Smooth muscle cell of the umbilical artery (primary cell): ENCODE results near the gene RUNDC1. TPM values are rescaled to one million over a fixed set of nuclear protein-coding genes. Genes with fewer than 3 reads are reported as not detected.

Experiments used
- total RNA-seq: library from RNA; depleted of rRNA; stranded (reverse); fragments of >200 nt; gene quantifications from 2 replicates; pipeline ENCODE4 v1.2.3, GENCODE V29; 2014

Gene RUNDC1
- 10.4 and 13.3 TPM in 2 replicates for total RNA-seq

GRCh38 chr17:42980274-42980765 lies at the start of gene RUNDC1:
TSS of gene RUNDC1 (plus strand) at chr17:42980565. CDS start at chr17:42980577, 12 bp downstream.

GRCh38 chr17:42964161-42964932 lies 16.0 kb upstream of the RUNDC1 start, which contains the start of gene AARSD1:
TSS of gene AARSD1 (minus strand) at chr17:42964454. CDS start at chr17:42964440, 14 bp downstream.

DNA sequence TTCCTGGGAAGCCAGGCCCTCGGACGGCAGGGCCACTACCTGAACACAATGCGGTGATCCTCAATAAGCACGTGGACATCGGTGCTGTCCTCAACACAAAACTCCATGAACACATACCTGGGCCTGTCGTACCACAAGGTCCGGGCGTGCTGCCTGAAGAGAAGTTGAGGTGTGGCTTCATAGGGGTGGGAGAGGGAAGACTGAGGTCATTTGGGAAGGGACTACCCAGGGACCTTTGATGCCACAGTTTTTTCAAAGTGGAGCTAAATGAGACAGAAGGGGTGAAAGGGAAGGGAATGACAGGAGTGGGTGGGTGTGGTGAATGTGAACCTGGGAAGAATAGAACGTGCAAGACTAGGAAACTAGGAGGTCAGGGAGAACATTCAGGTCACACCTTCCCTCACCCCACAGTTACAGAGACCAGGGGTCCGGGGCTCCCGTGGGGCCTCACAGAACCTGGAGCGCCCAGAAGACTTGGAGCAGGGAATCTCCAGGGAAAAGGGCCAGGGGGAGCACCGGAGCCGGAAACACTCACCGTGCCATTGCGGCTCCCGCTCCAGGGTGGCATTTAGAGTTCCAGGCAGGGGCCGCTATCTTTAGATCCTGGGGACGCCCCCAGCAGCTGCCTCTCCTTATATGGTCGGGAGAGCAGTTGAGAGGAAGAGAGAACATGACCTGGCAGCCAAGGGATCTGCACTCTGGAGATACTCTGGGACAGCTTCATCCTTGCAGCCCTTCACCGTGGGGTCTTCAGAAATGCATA lies 673 bp upstream of the RUNDC1 start, which contains the start of gene PTGES3L:
Gene PTGES3L (minus strand): TSS at position 570 of the 763 bp plus-strand sequence. CDS start 27 bp downstream, at position 543.

GRCh38 chr17:42997984-42998938 lies 17.9 kb downstream of the RUNDC1 start, which contains the start of gene RPL27:
TSS of gene RPL27 (plus strand) at chr17:42998419. CDS start at chr17:42998751, 332 bp downstream.

DNA sequence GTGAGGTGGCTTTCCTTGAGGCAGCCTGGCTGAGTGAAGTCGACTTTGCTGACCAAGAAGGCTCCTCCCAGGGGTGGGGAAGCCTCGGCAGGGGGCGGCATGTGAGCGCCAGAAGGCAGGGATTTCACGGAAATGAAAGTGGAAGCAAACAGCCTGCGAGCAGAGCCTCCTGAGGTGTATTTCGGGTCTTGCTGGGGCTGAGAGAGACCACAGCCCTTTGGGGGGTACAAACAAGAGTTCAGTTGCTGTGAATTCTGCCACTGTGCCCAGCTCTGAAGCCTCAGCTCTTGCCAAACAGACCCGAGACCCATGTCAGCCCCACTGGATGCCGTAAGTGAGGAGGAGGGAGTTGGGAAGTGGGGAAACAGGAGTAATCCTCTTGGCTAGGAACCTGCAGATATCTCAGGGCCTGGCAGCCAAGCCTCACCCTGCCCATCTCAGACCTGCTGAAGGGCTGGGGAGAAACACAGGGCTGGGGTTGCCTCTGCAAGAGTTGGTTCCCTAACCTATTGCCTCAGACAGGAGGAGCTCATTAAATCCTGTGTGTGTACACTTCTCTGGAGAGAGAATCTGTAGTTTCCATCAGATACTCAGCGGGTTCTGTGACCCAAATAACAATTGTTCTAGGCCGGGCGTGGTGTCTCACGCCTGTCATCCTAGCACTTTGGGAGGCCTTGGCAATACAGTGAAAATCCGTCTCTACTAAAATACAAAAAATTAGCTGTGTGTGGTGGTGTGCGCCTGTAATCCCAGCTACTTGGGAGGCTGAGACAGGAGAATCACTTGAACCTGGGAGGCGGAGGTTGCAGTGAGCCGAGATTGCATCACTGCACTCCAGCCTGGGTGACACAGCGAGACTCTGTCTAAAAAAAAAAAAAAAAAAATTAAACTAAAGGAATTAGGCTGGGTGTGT lies 26.5 kb downstream of the RUNDC1 start, which contains the start of gene IFI35:
Gene IFI35 (plus strand): TSS at position 146 of the 913 bp plus-strand sequence. CDS start 164 bp downstream, at position 310.

GRCh38 chr17:43021741-43022512 lies 41.6 kb downstream of the RUNDC1 start, which contains the start of gene VAT1:
TSS of gene VAT1 (minus strand) at chr17:43022385. CDS start at chr17:43022322, 63 bp downstream.

GRCh38 chr17:43024407-43025289 lies 44.3 kb downstream of the RUNDC1 start, which contains the start of gene RND2:
TSS of gene RND2 (plus strand) at chr17:43025231. CDS start at chr17:43025348, 117 bp downstream.

Other genes with a start within 250 kb of the RUNDC1 start
- 12.5 and 15.1 TPM in 2 replicates for gene EZH1, start 235.5 kb upstream of the RUNDC1 start, total RNA-seq
- not detected in 2 replicates for gene RAMP2, start 219.3 kb upstream of the RUNDC1 start, total RNA-seq
- 46.7 and 67.1 TPM in 2 replicates for gene VPS25, start 207.1 kb upstream of the RUNDC1 start, total RNA-seq
- 1.5 and 5.3 TPM in 2 replicates for gene WNK4, start 200.0 kb upstream of the RUNDC1 start, total RNA-seq
- 32.8 and 53.2 TPM in 2 replicates for gene COA3, start 181.9 kb upstream of the RUNDC1 start, total RNA-seq
- 0.05 TPM in 1 of 2 replicates, not detected in the other for gene CNTD1, start 181.7 kb upstream of the RUNDC1 start, total RNA-seq
- 95.9 and 96.8 TPM in 2 replicates for gene BECN1, start 156.3 kb upstream of the RUNDC1 start, total RNA-seq
- gene PSME3, start 147.2 kb upstream of the RUNDC1 start, total RNA-seq, result 63.0 and 106 TPM in 2 replicates
- 0.59 and 0.69 TPM in 2 replicates for gene AOC2, start 136.0 kb upstream of the RUNDC1 start, total RNA-seq
- gene AOC3, start 129.4 kb upstream of the RUNDC1 start, total RNA-seq, result 0.14 and 0.30 TPM in 2 replicates
- gene G6PC1, start 79.8 kb upstream of the RUNDC1 start, total RNA-seq, result not detected in 2 replicates
- 20.3 and 24.9 TPM in 2 replicates for gene AARSD1, start 16.1 kb upstream of the RUNDC1 start, total RNA-seq
- 0.78 and 0.89 TPM in 2 replicates for gene PTGES3L, start 485 bp upstream of the RUNDC1 start, total RNA-seq
- 516 and 1,023 TPM in 2 replicates for gene RPL27, start 17.9 kb downstream of the RUNDC1 start, total RNA-seq
- 6.0 and 13.1 TPM in 2 replicates for gene IFI35, start 26.2 kb downstream of the RUNDC1 start, total RNA-seq
- gene VAT1, start 41.8 kb downstream of the RUNDC1 start, total RNA-seq, result 116 and 150 TPM in 2 replicates
- 0.23 and 0.30 TPM in 2 replicates for gene RND2, start 44.7 kb downstream of the RUNDC1 start, total RNA-seq
- gene BRCA1, start 144.8 kb downstream of the RUNDC1 start, total RNA-seq, result 4.2 and 12.5 TPM in 2 replicates
- gene NBR1, start 190.6 kb downstream of the RUNDC1 start, total RNA-seq, result 88.8 and 113 TPM in 2 replicates
- gene TMEM106A, start 231.3 kb downstream of the RUNDC1 start, total RNA-seq, result 4.8 and 7.9 TPM in 2 replicates
- not detected in 2 replicates for gene CCDC200, start 248.1 kb downstream of the RUNDC1 start, total RNA-seq